ENCODE measurements around the gene KATNIP. TPM values are rescaled to one million over a fixed set of nuclear protein-coding genes. Genes with fewer than 3 reads are reported as not detected.
A peak's percentile ranks its signal among the peaks of the same experiment; 100 is the strongest.

KATNIP gene
- total and polyA plus RNA-seq, 9 of the 15 experiments (the other 6 are each of a cell fraction or from before 2014, with no cell fraction given): 1.7 to 13.2 (median 8.0) TPM

DNA sequence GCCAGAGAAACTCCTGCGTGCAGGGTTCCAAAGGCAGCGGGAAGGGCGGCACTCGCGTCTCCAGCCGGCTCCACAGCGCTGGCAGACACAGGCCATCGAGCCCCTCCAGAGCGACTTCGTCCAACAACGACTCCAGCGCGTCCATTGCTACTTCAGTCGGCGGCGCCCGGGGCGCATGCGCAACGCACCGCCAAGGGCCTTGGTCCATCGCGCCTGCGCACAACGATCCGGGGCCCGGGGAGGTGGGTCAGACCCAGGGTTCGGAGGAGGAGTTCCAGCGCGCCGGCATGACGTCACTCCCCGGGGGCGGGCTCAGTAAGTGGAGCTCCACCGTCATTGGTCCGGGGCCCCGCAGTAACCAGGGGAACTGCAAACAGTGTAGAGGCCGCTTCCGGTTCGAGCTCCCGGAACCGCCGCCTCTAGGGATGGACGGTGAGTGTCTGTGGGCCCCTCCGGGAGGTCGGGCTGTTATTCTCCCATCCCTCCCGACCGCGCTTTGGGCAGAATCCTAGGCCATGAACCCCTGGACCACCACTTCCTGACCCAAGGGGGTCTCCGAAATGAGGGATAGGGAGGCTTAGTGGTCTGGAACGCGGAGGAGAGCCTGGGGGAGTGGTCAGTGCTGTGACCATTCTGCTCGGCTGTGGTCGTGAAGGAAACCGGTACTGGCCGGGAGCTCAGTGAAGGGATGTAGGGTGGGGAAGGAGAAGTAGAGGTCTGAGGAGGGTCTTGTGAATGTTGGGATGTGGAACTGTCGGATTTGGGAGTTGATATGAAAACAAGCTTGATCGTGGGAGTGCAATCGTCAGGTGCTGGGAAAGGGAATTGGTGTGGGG, at the start of gene KATNIP, which contains the start of gene GTF3C1 (continued):
- TF ChIP-seq ETV1 (tag; conservative IDR thresholded peaks at IDR 0.05; ENCODE audit: low read depth): peak; percentile 59
- TF ChIP-seq HDAC3 (IDR thresholded peaks at IDR 0.05; ENCODE audit: borderline replicate concordance, partially characterized antibody): no peak
- no peak for TF ChIP-seq CBFA2T3 (IDR thresholded peaks at IDR 0.05)
- no peak for TF ChIP-seq CREBBP (IDR thresholded peaks at IDR 0.05; ENCODE audit: low read depth, low read length)
- peak; percentile 31; the same call in 1 of the 2 replicates for TF ChIP-seq L3MBTL2 (IDR thresholded peaks at IDR 0.05)
- peak; percentile 52 for TF ChIP-seq POLR2AphosphoS5 (IDR thresholded peaks at IDR 0.05; ENCODE audit: control insufficient read depth, insufficient read depth, low read depth, low read length)
- no peak for TF ChIP-seq CHCHD3 (CRISPR knock-in tag; IDR thresholded peaks at IDR 0.05)
- TF ChIP-seq, protein P1, sequence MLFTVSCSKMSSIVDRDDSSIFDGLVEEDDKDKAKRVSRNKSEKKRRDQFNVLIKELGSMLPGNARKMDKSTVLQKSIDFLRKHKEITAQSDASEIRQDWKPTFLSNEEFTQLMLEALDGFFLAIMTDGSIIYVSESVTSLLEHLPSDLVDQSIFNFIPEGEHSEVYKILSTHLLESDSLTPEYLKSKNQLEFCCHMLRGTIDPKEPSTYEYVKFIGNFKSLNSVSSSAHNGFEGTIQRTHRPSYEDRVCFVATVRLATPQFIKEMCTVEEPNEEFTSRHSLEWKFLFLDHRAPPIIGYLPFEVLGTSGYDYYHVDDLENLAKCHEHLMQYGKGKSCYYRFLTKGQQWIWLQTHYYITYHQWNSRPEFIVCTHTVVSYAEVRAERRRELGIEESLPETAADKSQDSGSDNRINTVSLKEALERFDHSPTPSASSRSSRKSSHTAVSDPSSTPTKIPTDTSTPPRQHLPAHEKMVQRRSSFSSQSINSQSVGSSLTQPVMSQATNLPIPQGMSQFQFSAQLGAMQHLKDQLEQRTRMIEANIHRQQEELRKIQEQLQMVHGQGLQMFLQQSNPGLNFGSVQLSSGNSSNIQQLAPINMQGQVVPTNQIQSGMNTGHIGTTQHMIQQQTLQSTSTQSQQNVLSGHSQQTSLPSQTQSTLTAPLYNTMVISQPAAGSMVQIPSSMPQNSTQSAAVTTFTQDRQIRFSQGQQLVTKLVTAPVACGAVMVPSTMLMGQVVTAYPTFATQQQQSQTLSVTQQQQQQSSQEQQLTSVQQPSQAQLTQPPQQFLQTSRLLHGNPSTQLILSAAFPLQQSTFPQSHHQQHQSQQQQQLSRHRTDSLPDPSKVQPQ (CRISPR knock-in tag; IDR thresholded peaks at IDR 0.05; ENCODE audit: borderline replicate concordance): no peak
- no peak for TF ChIP-seq TCF7 (IDR thresholded peaks at IDR 0.05; ENCODE audit: borderline replicate concordance)
- peak; percentile 62; the same call in 1 of the 2 replicates for TF ChIP-seq HDGF (IDR thresholded peaks at IDR 0.05)
- no peak for TF ChIP-seq ZNF311 (CRISPR knock-in tag; IDR thresholded peaks at IDR 0.05)
- TF ChIP-seq POU5F1 (IDR thresholded peaks at IDR 0.05; ENCODE audit: borderline replicate concordance, low read depth, low read length, partially characterized antibody): no peak
- no peak for TF ChIP-seq HMG20A (CRISPR knock-in tag; conservative IDR thresholded peaks at IDR 0.05)
- TF ChIP-seq ZNF780A (CRISPR knock-in tag; IDR thresholded peaks at IDR 0.05): no peak
- TF ChIP-seq HBP1 (CRISPR knock-in tag; IDR thresholded peaks at IDR 0.05): peak; percentile 59; the same call in 1 of the 2 replicates
- peak; percentile 75; the same call in 1 of the 2 replicates for TF ChIP-seq SUPT5H (IDR thresholded peaks at IDR 0.05)
- no peak for TF ChIP-seq STAT5B (CRISPR knock-in tag; IDR thresholded peaks at IDR 0.05)
- TF ChIP-seq ZBTB49 (CRISPR knock-in tag; IDR thresholded peaks at IDR 0.05; ENCODE audit: borderline replicate concordance): no peak
- no peak for TF ChIP-seq FUS (optimal IDR thresholded peaks at IDR 0.05; ENCODE audit: low read depth, low read length)
- TF ChIP-seq ZNF197 (CRISPR knock-in tag; IDR thresholded peaks at IDR 0.05; ENCODE audit: low read depth): no peak

Measured in K562 (cell line).